ENCODE measurements around the gene FAM24A.

Gene FAM24A

GRCh38 chr10:122939856-122940543 lies 29.6 kb downstream of the FAM24A start:
- Histone ChIP-seq H3K27me3 (ENCODE audit: control insufficient read depth, insufficient read depth, low read length) (no peaks in the 10 kb centered on the region), H3K4me1 (ENCODE audit: control insufficient read depth, insufficient read depth, low read length) (no peaks in the 10 kb centered on the region), H3K4me3 (ENCODE audit: low read length) (no peak overlapping the region), H3K36me3 (ENCODE audit: control insufficient read depth, insufficient read depth, low read length) (no peaks in the 10 kb centered on the region), H3K9ac (ENCODE audit: low read length) (no peak overlapping the region), H3K9me3 (ENCODE audit: control insufficient read depth, low read length) (no peaks in the 10 kb centered on the region)

DNA sequence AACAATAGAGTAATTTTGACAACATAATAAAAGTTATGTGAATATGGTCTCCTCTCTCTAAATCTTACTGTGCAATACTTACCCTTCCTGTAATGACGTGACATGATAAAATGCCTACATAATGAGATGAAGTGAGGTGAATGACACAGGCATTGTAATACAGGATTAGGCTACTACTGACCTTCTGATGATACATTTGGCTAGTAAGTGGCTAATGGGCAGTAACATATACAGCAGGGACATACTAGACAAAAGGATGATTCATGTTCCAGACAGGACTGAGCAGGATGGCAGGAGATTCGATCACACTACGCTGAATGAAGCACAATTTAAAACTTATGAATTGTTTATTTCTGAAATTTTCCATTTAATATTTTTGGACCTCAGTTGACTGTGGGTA lies 38.9 kb downstream of the FAM24A start:
- H3K27me3 ChIP-seq (ENCODE audit: control insufficient read depth, insufficient read depth, low read length) = no peaks in the 10 kb centered on the region
- H3K4me1 ChIP-seq (ENCODE audit: control insufficient read depth, insufficient read depth, low read length) = peaks cover 5% of the 10 kb centered on the region
- no peaks in the 10 kb centered on the region for H3K36me3 ChIP-seq (ENCODE audit: control insufficient read depth, insufficient read depth, low read length)
- no peak overlapping the region for H3K4me3 ChIP-seq (ENCODE audit: low read length)
- H3K9me3 ChIP-seq (ENCODE audit: control insufficient read depth, low read length) = no peaks in the 10 kb centered on the region
- no peak overlapping the region for H3K9ac ChIP-seq (ENCODE audit: low read length)

GRCh38 chr10:122953902-122954730 lies 43.7 kb downstream of the FAM24A start, which contains the start of gene C10orf88:
Gene C10orf88, minus strand, starts transcription at chr10:122954227. Its CDS starts 49 bp downstream, at chr10:122954178.
- Histone ChIP-seq H3K36me3 (ENCODE audit: control insufficient read depth, insufficient read depth, low read length) (no peaks in the 10 kb centered on the region), H3K4me1 (ENCODE audit: control insufficient read depth, insufficient read depth, low read length) (peaks cover 10% of the 10 kb centered on the region), H3K27me3 (ENCODE audit: control insufficient read depth, insufficient read depth, low read length) (no peaks in the 10 kb centered on the region)

DNA sequence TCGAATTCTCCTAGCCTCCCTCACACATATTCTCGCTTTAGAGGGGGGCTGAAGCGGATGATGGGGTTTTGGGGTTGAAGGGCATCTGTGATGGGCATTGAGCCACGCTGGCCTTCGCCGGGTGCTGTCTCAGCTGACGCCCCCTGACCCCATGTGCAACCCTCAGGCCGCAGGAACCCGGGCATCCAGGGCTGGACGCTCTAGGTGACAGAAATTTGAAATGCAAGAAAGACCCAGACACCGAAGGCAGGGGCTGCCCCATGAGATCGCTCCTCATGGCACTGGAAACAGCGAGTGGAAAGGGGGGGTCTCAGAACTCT lies 44.3 kb downstream of the FAM24A start:
- Histone ChIP-seq H3K9ac (ENCODE audit: low read length) (no peak overlapping the region), H3K4me3 (ENCODE audit: low read length) (peak overlapping the region; percentile 27), H3K4me1 (ENCODE audit: control insufficient read depth, insufficient read depth, low read length) (peaks cover 10% of the 10 kb centered on the region), H3K27me3 (ENCODE audit: control insufficient read depth, insufficient read depth, low read length) (no peaks in the 10 kb centered on the region), H3K36me3 (ENCODE audit: control insufficient read depth, insufficient read depth, low read length) (no peaks in the 10 kb centered on the region), H3K9me3 (ENCODE audit: control insufficient read depth, low read length) (no peaks in the 10 kb centered on the region)

More at GRCh38 chr10:122953902-122954730, 43.7 kb downstream of the FAM24A start, which contains the start of gene C10orf88:
- Histone ChIP-seq H3K9ac (ENCODE audit: low read length) (peak within 1 kb of the TSS; percentile 90), H3K4me3 (ENCODE audit: low read length) (peak within 1 kb of the TSS; percentile 27), H3K9me3 (ENCODE audit: control insufficient read depth, low read length) (no peaks in the 10 kb centered on the region)

- no peak overlapping the region for H3K9ac ChIP-seq (ENCODE audit: low read length)
- no peaks in the 10 kb centered on the region for H3K36me3 ChIP-seq (ENCODE audit: control insufficient read depth, insufficient read depth, low read length)
- H3K27me3 ChIP-seq (ENCODE audit: control insufficient read depth, insufficient read depth, low read length) = no peaks in the 10 kb centered on the region
- peaks cover 10% of the 10 kb centered on the region for H3K4me1 ChIP-seq (ENCODE audit: control insufficient read depth, insufficient read depth, low read length)
- H3K4me3 ChIP-seq (ENCODE audit: low read length) = no peak overlapping the region
- no peaks in the 10 kb centered on the region for H3K9me3 ChIP-seq (ENCODE audit: control insufficient read depth, low read length)
Measured at GRCh38 chr10:122955892-122956291, 45.5 kb downstream of the FAM24A start.

DNA sequence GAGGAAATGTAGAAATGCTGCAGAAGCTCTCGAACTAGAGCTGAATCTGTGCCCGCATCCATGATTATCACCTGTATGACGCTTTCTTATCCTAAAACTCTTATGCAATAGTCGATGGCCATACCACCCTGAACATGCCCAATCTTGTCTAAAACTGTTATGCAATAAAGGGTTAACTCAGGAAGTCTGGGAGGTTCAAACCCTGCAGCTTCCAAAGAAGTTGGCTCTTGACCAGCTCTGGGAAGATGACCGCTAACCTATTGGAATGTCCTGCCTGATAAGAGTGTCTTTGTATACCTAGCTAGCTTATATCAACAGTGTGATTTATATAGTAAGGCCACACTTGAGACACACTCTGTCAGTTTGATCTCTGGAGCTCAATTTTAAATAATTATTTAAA lies 47.1 kb downstream of the FAM24A start:
- Histone ChIP-seq H3K36me3 (ENCODE audit: control insufficient read depth, insufficient read depth, low read length) (no peaks in the 10 kb centered on the region), H3K27me3 (ENCODE audit: control insufficient read depth, insufficient read depth, low read length) (no peaks in the 10 kb centered on the region), H3K9me3 (ENCODE audit: control insufficient read depth, low read length) (no peaks in the 10 kb centered on the region), H3K4me3 (ENCODE audit: low read length) (no peak overlapping the region), H3K4me1 (ENCODE audit: control insufficient read depth, insufficient read depth, low read length) (peaks cover 10% of the 10 kb centered on the region), H3K9ac (ENCODE audit: low read length) (no peak overlapping the region)

GRCh38 chr10:122962405-122962804 lies 52.0 kb downstream of the FAM24A start:
- Histone ChIP-seq H3K9me3 (ENCODE audit: control insufficient read depth, low read length) (peaks cover 7% of the 10 kb centered on the region), H3K4me1 (ENCODE audit: control insufficient read depth, insufficient read depth, low read length) (no peaks in the 10 kb centered on the region), H3K4me3 (ENCODE audit: low read length) (no peak overlapping the region), H3K36me3 (ENCODE audit: control insufficient read depth, insufficient read depth, low read length) (no peaks in the 10 kb centered on the region), H3K9ac (ENCODE audit: low read length) (no peak overlapping the region), H3K27me3 (ENCODE audit: control insufficient read depth, insufficient read depth, low read length) (no peaks in the 10 kb centered on the region)

All from mucosa of stomach (tissue), 1 donor.